HAP-1 (cell line): Measurements from ENCODE around the gene MLYCD.
A peak's percentile ranks its signal among the peaks of the same experiment; 100 is the strongest.

ENCODE experiments used
- DNase-seq, 2 experiments: peaks; one replicate each; pipeline ENCODE4 v3.0.0-alpha.2; 2016 to 2020; ENCODE audit warnings: low spot score in 2 of 2
- H3K27me3 ChIP-seq: fragments of 250-450 bp; sonication (Bioruptor Pico); 2 replicates; pipeline ENCODE4 v1.5.1; 2020; ENCODE audit warnings: low read depth, mild to moderate bottlenecking, moderate library complexity
- H3K36me3 ChIP-seq: fragments of 250-450 bp; sonication (Bioruptor Pico); replicated peaks from 2 replicates; pipeline ENCODE4 v1.5.1; 2020; ENCODE audit warnings: mild to moderate bottlenecking
- H3K4me1 ChIP-seq: fragments of 250-450 bp; sonication (Bioruptor Pico); 2 replicates; pipeline ENCODE4 v1.5.1; 2020; ENCODE audit warnings: mild to moderate bottlenecking
- H3K4me3 ChIP-seq: fragments of 250-450 bp; sonication (Bioruptor Pico); 2 replicates; pipeline ENCODE4 v1.5.1; 2020; ENCODE audit warnings: mild to moderate bottlenecking, moderate library complexity
- H3K9me3 ChIP-seq: fragments of 250-450 bp; sonication (Bioruptor Pico); 2 replicates; pipeline ENCODE4 v1.5.1; 2020; ENCODE audit warnings: mild to moderate bottlenecking, moderate library complexity
- in situ Hi-C: fragments of 300-500 bp; cut with MboI; formaldehyde crosslinking; loops from 3 replicates; pipeline ENCODE4 v1.14.3; 2020; ENCODE audit warnings: low sequenced_read_pairs, inconsistent platforms, mixed read lengths

The MLYCD gene

DNA sequence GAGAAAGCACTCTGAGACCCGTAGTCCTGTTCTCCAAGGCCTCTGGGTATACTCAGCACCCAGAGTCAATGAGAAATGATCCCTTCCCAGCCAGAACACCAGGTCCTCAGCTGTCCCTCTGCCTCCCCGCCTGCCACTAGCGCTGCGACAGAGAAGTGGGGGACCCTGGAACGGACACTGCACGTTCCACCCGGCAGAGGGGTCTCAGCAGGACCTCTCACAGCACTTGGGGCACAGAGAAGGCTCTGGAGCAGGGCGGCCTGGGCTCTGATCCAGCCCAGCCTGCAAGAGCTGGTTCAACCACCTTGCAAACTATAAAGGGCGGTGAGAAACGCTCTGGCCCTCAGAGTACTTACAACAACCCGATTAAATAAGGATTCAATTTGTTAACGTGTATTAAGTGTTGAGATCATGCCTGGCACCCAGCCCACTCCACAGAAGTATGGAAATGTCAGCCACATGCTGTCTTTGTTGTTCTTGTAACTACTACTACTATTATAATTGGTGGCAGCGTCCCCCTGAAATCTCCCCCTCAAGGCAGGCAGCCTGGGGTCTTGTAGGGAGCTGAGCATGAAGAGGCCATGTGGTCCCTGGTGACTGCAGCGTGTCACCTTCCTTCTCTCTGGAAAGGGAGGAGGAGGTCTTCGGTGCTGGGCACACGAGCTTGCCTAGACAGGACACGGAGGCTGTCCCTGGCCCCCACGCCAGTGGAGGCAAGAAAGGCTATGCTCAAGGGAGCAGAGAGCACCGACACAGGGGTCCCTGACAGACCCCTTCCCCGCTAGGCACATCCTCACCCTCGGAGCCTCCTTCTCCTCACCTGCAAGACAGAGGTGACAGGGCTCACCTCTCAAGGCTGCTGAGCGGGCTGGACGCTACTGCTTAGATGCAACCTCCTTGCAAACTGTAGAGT, 56.6 kb downstream of the MLYCD start:
- H3K27me3 ChIP-seq = no peaks in the 10 kb centered on the region
- DNase-seq = no peak
- H3K4me1 ChIP-seq = peaks cover 18% of the 10 kb centered on the region
- in situ Hi-C loops = loop anchor here (5.0 kb wide), 1 partner anchor 107 kb away; no protein-coding TSS in a partner anchor
- peaks cover 13% of the 10 kb centered on the region for H3K36me3 ChIP-seq
- no peaks in the 10 kb centered on the region for H3K9me3 ChIP-seq
- no peak overlapping the region for H3K4me3 ChIP-seq

DNA sequence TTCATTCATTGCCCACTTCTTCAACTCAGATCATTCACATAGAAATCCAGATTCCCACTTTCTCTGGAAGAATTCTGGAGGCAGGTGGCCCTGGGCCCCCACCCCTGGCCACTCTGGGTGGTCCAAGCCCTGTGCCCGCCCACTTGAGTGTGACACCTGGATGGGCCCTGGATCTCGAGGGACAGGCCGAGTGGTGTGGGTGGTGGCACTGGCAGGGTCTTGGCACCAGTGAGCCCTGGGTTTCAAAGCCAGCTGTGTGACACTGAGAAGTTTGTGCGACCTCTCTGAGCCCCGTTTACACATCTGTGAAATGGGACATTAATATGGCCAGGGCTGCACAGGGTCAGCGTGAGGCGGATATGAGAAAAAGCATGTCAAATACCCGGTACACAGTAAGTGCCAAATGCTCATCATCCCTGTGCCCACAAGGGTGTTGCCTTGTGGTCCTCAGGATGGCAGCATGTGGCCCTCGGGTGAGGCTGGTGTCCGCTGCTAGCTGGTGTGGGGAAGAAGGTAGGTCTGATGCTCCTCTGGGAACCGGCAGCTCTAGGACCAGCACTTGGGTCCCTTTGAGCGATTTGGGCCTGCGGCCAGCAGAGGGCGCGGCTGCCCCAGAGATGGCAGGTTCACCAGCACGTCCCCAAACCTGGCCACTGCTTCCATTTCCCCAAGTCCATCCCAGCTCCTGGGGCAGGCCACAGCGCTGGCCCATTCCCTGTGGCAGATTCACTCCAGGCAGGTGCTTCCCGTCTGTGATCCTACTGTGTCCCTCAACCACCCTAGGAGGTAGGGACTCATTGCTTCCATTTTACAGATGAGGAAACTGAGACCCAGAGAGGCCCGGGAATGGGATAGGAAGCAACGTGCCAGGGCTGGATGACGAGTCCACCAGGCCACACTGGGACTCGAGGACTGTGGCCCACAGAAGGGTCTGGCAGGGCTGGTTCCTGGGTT, 57.7 kb downstream of the MLYCD start:
- peak; percentile 76 to 91 for DNase-seq
- Histone ChIP-seq H3K4me3 (no peak overlapping the region), H3K36me3 (peaks cover 13% of the 10 kb centered on the region), H3K27me3 (no peaks in the 10 kb centered on the region), H3K4me1 (peaks cover 18% of the 10 kb centered on the region), H3K9me3 (no peaks in the 10 kb centered on the region)
- in situ Hi-C loops = loop anchor here (5.0 kb wide), 1 partner anchor 106 kb away; no protein-coding TSS in a partner anchor

DNA sequence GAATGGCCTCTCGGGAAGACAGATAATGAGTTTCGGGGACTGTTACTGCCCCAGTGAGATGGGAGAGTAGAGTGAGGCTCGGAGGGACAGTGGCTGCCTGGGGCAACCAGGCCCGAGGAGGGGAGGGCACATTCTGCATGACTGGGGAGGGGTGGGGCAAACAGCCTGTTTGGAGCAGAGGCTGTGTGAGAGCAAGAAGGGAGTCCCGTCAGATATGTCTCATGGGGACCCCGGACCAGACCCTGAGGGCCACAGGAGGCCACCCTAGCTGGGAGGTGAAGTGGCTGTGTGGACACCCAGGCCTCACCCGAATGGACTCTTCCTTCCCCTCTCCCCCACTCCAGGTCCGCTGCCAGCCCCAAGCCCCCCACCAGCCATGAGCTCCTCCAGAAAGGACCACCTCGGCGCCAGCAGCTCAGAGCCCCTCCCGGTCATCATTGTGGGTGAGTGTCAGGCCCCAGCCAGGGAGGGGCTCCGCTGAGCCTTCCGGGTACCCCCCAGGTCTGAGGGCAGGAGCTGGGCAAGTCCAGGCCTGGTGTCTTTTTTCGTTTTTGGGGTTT, 58.5 kb downstream of the MLYCD start:
- in situ Hi-C loops = loop anchor here (5.0 kb wide), 1 partner anchor 105 kb away; no protein-coding TSS in a partner anchor
- no peaks in the 10 kb centered on the region for H3K27me3 ChIP-seq
- peaks cover 13% of the 10 kb centered on the region for H3K36me3 ChIP-seq
- H3K4me3 ChIP-seq = no peak overlapping the region
- peaks cover 16% of the 10 kb centered on the region for H3K4me1 ChIP-seq
- no peaks in the 10 kb centered on the region for H3K9me3 ChIP-seq
- no peak for DNase-seq

DNA sequence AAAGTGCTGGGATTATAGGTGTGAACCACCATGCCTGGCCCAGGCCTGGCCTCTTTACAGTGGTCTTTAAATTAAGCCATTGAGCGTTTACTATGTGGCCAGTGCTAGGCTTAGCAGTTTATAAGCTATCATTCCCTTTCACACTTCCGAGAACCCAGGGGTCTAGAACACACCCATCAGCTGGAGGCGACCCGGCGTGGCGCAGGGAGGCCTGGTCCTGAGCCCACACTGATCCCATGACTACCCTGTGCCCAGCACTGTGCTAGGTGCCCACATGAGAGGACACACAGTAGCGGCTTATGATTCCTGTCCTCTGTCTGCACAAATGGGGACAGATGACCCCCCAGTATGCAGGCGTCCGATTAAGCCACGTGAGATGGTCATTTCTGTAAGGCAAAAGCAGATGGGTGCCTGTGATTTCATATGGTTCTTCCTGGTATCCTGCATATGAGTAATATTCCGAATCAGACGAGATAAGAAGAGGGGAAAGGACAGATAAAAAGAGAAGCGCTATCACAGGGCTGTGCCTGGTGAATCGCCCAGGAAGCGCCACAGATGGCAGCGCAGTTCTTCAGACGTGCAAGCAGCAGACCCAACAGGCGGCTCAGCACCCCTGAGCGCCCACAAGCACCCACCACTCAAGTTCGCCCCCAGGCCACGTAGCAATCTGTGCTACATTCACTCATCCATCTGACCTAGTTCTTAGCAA, 59.4 kb downstream of the MLYCD start:
- DNase-seq = no peak
- Histone ChIP-seq H3K9me3 (no peaks in the 10 kb centered on the region), H3K27me3 (no peaks in the 10 kb centered on the region), H3K4me3 (no peak overlapping the region), H3K36me3 (peaks cover 13% of the 10 kb centered on the region), H3K4me1 (peaks cover 11% of the 10 kb centered on the region)
- in situ Hi-C loops = loop anchor here (5.0 kb wide), 1 partner anchor 104 kb away; no protein-coding TSS in a partner anchor

DNA sequence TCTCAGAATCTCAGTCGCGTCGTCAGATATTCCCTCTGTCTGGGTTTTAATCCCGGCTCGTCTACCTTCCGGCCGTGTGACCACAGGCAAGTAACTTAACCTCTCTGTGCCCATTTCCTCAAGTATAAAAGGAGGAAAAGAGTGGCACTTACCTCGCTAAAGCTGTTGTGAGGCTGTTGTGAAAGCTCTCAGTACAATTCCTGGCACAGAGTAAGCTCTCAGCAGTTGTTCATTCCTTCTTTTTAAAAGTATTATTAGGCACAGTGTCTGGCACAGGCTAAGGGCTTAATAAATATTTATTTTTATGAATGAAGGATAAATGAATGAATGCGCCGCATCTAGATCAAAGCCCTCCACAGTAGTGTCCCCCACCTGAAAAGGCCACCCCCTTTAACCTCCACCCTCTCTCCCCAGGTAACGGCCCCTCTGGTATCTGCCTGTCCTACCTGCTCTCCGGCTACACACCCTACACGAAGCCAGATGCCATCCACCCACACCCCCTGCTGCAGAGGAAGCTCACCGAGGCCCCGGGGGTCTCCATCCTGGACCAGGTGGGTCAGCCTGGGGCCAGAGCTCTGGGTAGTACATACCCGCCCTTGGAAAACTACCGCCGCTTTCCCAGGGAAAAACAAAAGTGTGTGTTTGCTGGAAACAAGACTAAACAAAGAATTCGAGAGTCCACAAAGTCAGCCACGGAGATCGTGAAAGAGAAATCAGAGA, 60.1 kb downstream of the MLYCD start:
- Histone ChIP-seq H3K9me3 (no peaks in the 10 kb centered on the region), H3K36me3 (peaks cover 13% of the 10 kb centered on the region), H3K27me3 (no peaks in the 10 kb centered on the region), H3K4me3 (no peak overlapping the region), H3K4me1 (peaks cover 8% of the 10 kb centered on the region)
- DNase-seq = no peak
- in situ Hi-C loops = loop anchor here (5.0 kb wide), 1 partner anchor 103 kb away; no protein-coding TSS in a partner anchor

DNA sequence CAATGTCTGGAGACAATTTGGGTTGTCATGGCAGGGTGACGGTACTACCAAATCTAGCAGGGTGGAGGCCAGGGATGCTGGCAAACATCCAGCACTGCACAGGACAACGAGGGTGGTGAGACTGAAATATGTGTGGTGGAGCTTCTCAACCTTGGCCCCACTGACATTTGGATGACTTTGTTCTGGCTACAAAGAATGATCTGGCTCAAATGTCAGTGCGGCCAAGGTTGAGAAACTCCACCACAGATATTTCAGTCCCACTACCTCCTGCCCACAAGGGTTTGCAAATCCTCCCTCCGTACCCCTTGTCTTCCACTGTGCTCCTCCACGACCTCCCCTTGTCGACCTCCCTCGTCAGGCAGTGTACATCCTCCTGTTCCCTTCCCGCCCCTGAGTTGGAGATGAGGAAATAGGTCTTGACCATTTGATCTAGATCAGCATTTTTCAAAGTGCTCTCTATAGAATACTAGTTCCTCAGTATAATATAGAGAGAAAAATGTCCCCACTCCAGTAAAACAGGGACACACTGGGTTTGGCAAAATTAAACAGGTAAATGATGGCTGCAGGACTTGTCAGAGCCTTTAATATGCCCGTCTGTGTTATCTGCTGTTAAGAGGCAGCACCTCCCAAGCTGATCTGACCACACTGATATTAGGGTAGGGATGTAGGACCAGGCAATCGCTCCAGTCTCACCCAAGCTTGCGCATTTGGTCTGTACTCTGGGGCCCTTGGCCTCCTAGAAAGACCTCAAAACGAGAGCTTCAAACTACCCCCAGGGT, 60.9 kb downstream of the MLYCD start:
- no peak overlapping the region for H3K4me3 ChIP-seq
- H3K9me3 ChIP-seq = no peaks in the 10 kb centered on the region
- DNase-seq = no peak
- in situ Hi-C loops = loop anchor here (5.0 to 10.0 kb wide), 2 partner anchors 102 to 525 kb away; no protein-coding TSS in a partner anchor
- peaks cover 13% of the 10 kb centered on the region for H3K36me3 ChIP-seq
- no peaks in the 10 kb centered on the region for H3K4me1 ChIP-seq
- no peaks in the 10 kb centered on the region for H3K27me3 ChIP-seq

DNA sequence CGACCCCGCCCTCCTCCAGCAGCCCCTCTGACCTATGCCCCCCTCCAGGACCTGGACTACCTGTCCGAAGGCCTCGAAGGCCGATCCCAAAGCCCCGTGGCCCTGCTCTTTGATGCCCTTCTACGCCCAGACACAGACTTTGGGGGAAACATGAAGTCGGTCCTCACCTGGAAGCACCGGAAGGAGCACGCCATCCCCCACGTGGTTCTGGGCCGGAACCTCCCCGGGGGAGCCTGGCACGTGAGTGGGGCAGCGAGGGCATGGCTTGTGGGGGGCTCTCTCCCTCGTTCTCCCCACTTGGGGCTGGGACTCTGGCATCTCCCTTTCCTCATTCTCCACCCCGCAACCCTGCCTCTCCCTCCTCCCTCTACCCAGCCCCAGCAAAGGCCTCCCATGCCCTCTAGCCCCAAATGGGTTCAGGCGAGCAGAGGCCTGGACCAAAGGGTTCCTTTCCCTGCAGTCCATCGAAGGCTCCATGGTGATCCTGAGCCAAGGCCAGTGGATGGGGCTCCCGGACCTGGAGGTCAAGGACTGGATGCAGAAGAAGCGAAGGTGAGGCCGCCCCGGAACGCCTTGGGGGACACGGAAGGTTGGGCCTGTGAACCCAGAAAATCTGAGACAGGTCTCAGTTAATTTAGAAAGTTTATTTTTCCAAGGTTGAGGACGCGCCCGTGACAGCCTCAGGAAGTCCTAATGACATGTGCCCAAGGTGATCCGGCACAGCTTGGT, 61.8 kb downstream of the MLYCD start:
- no peak overlapping the region for H3K4me3 ChIP-seq
- H3K36me3 ChIP-seq = peaks cover 13% of the 10 kb centered on the region
- no peaks in the 10 kb centered on the region for H3K27me3 ChIP-seq
- H3K9me3 ChIP-seq = no peaks in the 10 kb centered on the region
- in situ Hi-C loops = loop anchor here (10.0 kb wide), 1 partner anchor 524 kb away; no protein-coding TSS in a partner anchor
- no peaks in the 10 kb centered on the region for H3K4me1 ChIP-seq
- no peak for DNase-seq

DNA sequence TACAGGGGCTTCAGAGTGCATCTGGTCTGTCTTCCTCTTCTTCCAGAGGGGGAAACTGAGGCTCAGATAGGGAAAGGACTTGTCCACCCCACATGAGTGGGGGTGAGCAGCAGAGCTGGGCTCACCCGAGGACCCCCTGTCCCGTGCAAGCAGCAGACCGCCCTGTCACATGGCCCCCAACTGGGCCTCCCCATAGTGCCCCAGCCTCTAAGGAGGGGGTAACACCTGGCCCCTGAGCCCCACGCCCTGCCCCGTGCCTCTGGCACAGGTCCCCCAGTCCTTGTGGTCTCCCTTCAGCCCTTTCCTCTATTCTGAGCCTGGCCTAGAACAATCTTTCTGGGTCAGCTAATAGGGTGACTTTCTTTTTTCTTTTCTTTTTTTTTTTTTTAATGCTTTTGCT, 62.7 kb downstream of the MLYCD start:
- no peaks in the 10 kb centered on the region for H3K27me3 ChIP-seq
- no peak overlapping the region for H3K4me3 ChIP-seq
- H3K36me3 ChIP-seq = peaks cover 13% of the 10 kb centered on the region
- no peak for DNase-seq
- in situ Hi-C loops = loop anchor here (10.0 kb wide), 1 partner anchor 523 kb away; no protein-coding TSS in a partner anchor
- no peaks in the 10 kb centered on the region for H3K9me3 ChIP-seq
- no peaks in the 10 kb centered on the region for H3K4me1 ChIP-seq

DNA sequence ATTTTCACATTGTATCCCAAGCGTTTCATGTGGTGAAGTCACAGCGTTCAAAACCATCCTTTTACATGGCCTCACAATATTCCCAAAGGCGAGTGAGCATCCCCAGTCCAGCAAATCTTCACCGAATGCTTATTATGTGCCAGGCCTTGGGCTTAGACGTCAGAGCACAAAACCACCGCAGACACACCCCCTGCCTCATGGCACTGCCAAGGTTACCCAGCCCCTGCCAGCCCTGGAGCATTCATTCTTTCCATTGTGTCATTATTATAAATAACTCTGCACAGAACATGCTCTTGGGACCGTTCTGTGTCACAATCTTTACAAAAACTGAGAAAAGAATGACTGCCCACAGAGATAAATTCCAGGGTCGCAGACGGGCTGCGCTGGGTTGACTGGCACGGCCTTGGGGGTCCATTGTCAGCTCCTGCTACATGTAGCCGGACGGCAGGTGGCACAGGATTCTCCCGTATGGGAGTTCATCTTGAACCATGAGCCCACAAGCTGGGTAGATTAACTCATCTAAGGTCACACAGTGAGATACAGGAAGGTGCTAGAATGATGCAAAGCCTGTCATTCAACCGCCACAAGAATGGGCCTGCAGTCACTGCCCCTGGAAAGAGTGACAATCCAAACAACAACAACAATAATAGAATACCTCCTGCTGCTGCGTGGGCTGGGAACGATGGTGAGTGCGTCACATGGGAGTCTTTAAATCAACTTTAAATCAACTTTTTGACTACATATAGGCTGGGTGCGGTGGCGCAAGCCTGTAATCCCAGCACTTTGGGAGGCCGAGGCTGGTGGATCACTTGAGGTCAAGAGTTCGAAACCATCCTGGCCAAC, 64.6 kb downstream of the MLYCD start:
- Histone ChIP-seq H3K27me3 (no peaks in the 10 kb centered on the region), H3K9me3 (no peaks in the 10 kb centered on the region), H3K4me1 (no peaks in the 10 kb centered on the region), H3K4me3 (no peak overlapping the region), H3K36me3 (peaks cover 9% of the 10 kb centered on the region)
- DNase-seq = no peak
- in situ Hi-C loops = loop anchor here (10.0 kb wide), 1 partner anchor 521 kb away; no protein-coding TSS in a partner anchor

DNA sequence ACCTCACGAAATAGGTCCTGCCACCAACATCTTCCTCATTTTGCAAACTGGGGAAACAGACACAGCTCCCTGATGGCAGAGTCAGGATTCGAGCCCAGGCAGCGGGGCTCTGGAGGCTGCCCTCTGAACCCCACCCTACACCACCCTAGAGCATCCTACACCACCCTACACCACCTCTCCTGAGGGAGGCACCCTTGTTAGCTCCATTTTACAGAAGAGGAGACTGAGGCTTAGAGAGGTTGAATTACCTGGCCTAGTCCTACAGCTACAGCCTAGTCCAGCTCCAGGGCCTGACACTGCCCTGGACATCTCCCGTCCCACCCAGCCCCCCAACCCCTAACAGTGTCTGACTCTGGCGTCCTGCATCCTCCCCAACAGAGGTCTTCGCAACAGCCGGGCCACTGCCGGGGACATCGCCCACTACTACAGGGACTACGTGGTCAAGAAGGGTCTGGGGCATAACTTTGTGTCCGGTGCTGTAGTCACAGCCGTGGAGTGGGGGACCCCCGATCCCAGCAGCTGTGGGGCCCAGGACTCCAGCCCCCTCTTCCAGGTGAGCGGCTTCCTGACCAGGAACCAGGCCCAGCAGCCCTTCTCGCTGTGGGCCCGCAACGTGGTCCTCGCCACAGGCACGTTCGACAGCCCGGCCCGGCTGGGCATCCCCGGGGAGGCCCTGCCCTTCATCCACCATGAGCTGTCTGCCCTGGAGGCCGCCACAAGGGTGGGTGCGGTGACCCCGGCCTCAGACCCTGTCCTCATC, 65.9 kb downstream of the MLYCD start:
- H3K36me3 ChIP-seq = peaks cover 2% of the 10 kb centered on the region; the same call in 1 of the 2 replicates
- DNase-seq = no peak
- no peaks in the 10 kb centered on the region for H3K27me3 ChIP-seq
- H3K4me1 ChIP-seq = no peaks in the 10 kb centered on the region
- in situ Hi-C loops = loop anchor here (10.0 kb wide), 1 partner anchor 520 kb away; no protein-coding TSS in a partner anchor
- no peak overlapping the region for H3K4me3 ChIP-seq
- no peaks in the 10 kb centered on the region for H3K9me3 ChIP-seq
